Glomerular endothelial cell (primary cell): ENCODE results near the gene BAIAP2L2. TPM values are rescaled to one million over a fixed set of nuclear protein-coding genes. Genes with fewer than 3 reads are reported as not detected.
A peak's percentile ranks its signal among the peaks of the same experiment; 100 is the strongest.
"Not testable (repeated sequence)": the region's sequence is repeated elsewhere in the genome, so short reads cannot be mapped to it uniquely, and the experiment has no call there.

Experiments
- DNase-seq: peaks from one replicate; pipeline ENCODE4 v3.0.0-alpha.2; 2011; ENCODE audit warnings: low read depth, low spot score; ENCODE audit errors: extremely low read depth
- total RNA-seq: library from RNA; depleted of rRNA; stranded (reverse); fragments of >200 nt; gene quantifications from 2 replicates; pipeline ENCODE4 v1.2.3, GENCODE V29; 2015

The BAIAP2L2 gene
- total RNA-seq, 1 donor from 2014 or later = 0.93 TPM

GRCh38 chr22:38129021-38129420 is 18.5 kb upstream of the BAIAP2L2 start:
- no peak for DNase-seq

- no peak for DNase-seq
Observed at GRCh38 chr22:38127869-38128268, 17.4 kb upstream of the BAIAP2L2 start.

GRCh38 chr22:38126928-38127668 is 16.6 kb upstream of the BAIAP2L2 start:
- DNase-seq = no peak

GRCh38 chr22:38125751-38126201 is 15.3 kb upstream of the BAIAP2L2 start:
- DNase-seq = no peak

- DNase-seq = no peak
Observed at GRCh38 chr22:38125038-38125610, 14.6 kb upstream of the BAIAP2L2 start.

- no peak for DNase-seq
Observed at GRCh38 chr22:38124236-38124974, 13.9 kb upstream of the BAIAP2L2 start.

DNA sequence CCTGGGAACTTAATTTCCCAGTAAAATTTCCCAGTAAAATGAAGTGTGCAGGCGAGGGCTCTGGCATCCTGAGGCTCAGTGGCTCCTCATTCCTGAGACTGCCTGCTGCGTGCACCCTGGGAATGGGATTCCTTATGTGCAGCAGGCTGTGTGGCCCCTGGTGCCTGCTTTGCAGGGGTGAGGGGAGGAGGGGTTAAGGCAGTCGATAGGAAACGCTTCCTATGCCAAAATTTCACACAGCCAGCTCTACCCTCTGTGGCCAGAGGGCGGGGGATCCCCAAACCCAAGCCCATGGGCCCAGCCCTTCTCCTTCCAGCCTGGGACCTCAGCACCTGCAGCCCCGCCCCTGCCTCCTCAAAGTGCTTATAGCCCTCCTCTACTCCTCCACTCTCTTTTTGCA is 12.1 kb upstream of the BAIAP2L2 start:
- no peak for DNase-seq

DNA sequence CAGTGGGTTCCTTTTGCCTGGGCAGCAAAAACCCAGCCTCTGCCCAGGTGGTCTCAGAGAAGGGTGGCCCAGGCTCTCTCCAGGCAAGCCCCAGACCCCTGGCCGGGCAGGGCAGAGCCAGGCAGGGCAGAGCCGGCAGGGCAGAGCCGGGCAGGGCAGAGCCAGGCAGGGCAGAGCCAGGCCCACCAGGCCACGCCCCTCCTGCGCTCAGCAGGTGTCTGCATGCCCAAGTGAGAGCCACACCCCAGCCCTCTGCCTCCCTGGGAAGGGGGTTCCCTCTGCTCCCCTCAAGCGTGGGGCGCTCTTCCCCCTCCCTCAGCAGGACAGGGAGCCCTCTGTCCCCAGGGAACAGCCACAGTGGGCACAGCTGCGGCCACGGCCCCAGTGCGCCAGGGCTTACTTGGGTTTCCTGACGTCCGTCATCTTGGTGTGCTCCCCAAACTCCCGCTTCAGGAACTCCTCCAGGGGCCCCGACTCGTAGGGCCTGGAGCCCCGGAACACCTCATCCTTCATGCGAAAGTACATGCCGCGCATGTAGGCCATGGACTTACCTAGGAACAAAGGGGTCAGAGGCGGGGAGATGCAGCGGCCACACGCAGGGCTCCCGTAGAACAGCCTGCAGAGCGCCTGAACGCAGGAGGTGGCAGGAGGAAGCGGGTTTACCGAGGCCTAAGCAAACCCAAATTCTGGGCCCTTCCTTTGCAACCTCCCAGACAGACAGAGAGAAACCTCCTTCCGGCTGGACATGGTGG is 10.1 kb upstream of the BAIAP2L2 start:
- DNase-seq = no peak

DNA sequence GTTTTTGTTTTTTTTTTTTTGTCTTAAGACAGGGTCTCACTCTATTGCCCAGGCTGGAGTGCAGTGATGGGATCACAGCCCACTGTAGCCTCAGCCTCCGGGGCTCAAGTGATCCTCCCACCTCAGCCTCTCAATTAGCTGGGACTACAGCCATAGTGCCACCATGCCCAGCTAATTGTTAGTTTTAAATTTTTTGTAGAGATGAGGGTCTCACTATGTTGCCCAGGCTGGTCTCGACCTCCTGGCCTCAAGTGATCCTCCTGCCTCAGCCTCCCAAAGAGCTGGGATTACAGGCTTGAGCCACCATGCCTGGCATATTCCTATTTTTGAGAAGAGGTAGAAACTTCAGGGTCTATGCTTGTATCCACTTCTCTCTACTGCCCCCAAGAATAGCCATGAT is 8.3 kb upstream of the BAIAP2L2 start:
- not testable (repeated sequence) for DNase-seq

DNA sequence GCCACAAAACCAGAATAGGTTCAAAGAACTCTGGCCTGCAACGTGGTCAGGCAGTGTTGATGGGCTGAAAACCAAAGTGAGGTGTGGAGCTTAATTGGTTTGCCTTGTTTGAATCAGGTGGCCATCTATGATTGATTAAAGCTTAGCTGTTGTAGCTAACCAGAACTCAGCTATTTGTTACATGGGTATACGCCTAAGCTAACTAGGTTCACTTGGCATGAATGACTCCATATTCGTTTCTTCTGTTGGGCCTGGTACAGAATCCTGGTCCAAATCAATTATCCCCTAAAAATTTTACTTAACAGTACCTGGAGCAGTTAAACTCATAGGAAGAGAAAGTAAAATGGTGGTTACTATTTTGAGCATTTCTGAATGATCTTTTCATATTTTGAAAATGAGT is 7.7 kb upstream of the BAIAP2L2 start:
- DNase-seq = no peak

- DNase-seq = not testable (repeated sequence)
Observed at GRCh38 chr22:38117556-38117955, 7.1 kb upstream of the BAIAP2L2 start.

DNA sequence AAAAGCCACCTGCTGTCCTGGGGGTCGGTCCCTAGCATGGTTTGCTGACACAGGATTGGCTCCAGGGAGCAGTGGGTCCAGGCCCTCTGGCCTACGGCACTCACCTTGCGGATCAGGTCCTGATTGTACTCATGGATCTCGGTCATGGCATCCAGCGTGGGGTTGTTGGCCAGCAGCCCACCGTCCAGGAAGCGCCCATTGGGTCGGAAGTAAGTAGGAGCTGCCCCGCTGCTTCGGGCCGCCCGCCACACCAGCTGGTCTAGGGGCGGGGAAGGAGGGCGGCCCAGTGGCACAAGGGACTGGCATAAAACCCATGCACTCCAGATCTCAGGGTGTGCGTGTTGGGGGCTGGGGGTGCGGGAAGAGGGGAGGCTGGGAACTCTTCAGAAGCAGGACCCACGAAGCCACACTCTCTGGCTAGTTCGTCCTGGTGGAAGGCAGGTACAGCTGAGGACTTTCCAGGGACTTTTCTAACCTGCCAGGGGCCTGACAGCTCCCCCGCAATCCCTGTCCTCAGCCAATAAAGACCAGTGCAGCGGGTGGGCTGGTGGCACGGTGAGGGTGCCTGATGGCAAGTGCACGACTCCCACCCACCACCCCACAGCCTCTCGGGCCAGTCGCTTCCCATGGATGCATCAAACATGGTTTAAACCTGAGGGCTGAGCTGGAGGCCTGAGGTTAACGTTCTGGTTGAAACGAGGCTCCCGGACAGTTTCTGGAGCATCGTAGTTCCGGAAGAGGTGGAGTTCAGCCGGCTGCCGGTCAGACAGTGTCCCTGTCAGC is 5.1 kb upstream of the BAIAP2L2 start:
- no peak for DNase-seq

GRCh38 chr22:38114484-38115398 is 4.3 kb upstream of the BAIAP2L2 start:
- DNase-seq = peak; percentile 23

DNA sequence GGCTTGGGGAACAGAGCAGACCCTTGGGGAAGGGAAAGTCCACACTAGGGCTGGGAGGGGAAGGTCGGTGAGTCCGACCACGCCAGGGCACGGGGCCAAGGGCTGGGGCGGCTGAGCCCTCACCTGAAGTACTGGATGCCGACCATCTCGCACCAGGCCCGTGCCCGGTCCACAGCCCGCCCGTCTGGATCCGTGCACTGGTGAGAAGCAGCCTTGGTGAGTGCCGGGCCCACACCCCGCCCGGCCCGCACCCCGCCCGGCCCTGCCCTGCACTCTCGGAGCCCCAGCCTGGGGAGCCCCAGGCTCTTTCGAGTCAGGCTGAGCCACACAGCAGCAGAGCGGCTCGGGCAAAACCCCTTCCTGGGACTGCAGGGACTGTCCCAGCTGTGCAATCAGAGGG is 1.9 kb upstream of the BAIAP2L2 start:
- no peak for DNase-seq

DNA sequence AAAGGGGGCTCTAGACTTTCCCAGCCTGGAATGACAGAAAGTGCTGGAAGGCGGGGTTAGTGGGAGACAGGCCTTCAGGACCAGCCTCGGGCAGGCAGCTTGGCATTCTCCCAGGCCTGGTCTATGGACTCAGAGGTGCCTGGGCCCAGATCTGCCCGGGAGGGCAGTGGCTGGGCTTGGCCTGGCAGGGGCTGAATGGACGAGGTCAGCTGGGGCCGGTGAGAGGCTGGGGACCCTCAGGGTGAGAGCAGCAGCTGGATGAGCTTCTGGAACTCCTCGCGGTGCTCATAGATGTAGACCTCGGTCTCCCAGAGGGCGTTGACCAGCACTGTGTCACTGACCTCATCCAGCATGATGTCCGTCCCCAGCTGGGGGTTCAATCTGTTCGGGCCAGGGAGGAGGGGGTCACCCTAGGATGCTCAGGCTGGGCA is 1.5 kb upstream of the BAIAP2L2 start:
- DNase-seq = no peak

- no peak for DNase-seq
Observed at GRCh38 chr22:38110863-38111852, 674 bp upstream of the BAIAP2L2 start.

DNA sequence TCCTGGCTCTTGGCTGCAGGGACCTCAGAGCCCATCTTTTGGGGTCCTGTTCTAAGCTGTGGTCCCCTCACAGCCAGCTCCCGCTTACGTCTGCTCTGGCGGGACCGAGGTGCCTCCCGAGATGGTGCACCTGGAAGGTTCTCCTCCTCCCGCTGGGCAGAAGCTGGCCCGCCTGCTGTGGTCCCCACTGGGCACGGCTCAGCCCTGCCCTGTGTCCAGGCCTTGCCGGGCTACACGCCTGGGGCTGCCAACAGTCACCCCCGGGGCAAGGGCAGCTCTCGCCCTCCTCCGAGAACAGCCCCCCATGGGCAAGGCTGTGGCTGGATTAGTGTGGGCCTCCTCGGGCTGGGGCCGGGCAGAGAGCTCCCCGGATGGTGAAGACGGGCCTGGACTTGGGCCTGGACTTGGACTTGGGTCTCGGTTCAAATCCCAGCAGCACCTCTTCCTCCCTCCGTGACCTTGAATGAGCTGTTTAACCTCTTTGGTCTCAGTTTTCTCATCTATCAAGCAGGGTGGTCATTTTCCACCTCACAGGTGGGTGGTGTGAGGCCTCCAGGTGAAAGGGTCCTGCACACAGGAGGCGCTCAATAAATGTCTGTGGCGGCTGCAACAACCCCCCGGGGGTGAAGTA is 998 bp downstream of the BAIAP2L2 start:
- DNase-seq = no peak
